Kidney (tissue), 14 donors: Measurements from ENCODE around the gene ARHGEF18. TPM values are rescaled to one million over a fixed set of nuclear protein-coding genes. Genes with fewer than 3 reads are reported as not detected.

Experiments
- DNase-seq, 5 donors: peaks; one replicate each; pipeline ENCODE4 v3.0.0-alpha.2; 2013 to 2020
- FAIRE-seq: peaks from 2 replicates; lab custom pipeline; 2012; peaks lifted over from hg19 to GRCh38; lab: Jason Lieb, UNC
- H3K27ac ChIP-seq, 2 donors: one replicate each; pipeline ENCODE4 v1.7.0; 2013; ENCODE audit warnings: low read depth in 2 of 2, low read length in 2 of 2, inconsistent platforms in 1 of 2
- H3K27me3 ChIP-seq: one replicate; pipeline ENCODE4 v1.7.1; 2013; ENCODE audit warnings: low read length, inconsistent platforms; ENCODE audit not compliant: control insufficient read depth, insufficient read depth
- H3K36me3 ChIP-seq, 3 donors: one replicate each; pipeline versions ENCODE4 v1.7.0 to v1.7.1; 2013; ENCODE audit warnings: low read length in 3 of 3, control low read depth in 1 of 3, inconsistent platforms in 1 of 3; ENCODE audit not compliant: insufficient read depth in 3 of 3, control insufficient read depth in 2 of 3
- H3K4me1 ChIP-seq, 3 donors: one replicate each; pipeline versions ENCODE4 v1.7.0 to v1.7.1; 2013; ENCODE audit warnings: low read length in 3 of 3, inconsistent platforms in 1 of 3, low read depth in 1 of 3; ENCODE audit not compliant: control insufficient read depth in 2 of 3, insufficient read depth in 2 of 3
- H3K4me3 ChIP-seq, 3 donors: one replicate each; pipeline versions ENCODE4 v1.7.0 to v1.8.1; 2013; ENCODE audit warnings: low read length in 3 of 3, control low read depth in 1 of 3, inconsistent platforms in 1 of 3
- H3K9ac ChIP-seq, 3 donors: one replicate each; pipeline versions ENCODE4 v1.7.0 to v1.7.1; 2013; ENCODE audit warnings: low read length in 3 of 3, control low read depth in 1 of 3, inconsistent platforms in 1 of 3
- H3K9me3 ChIP-seq, 3 donors: one replicate each; pipeline versions ENCODE4 v1.7.0 to v1.7.1; 2013; ENCODE audit warnings: low read length in 3 of 3, control low read depth in 1 of 3, inconsistent platforms in 1 of 3; ENCODE audit not compliant: control insufficient read depth in 2 of 3, insufficient read depth in 1 of 3
- CTCF ChIP-seq: IDR thresholded peaks from 3 replicates; pipeline ENCODE4 v1.5.1; 2012; ENCODE audit warnings: mild to moderate bottlenecking, moderate library complexity, borderline replicate concordance; ENCODE audit not compliant: insufficient read depth; ENCODE audit errors: extremely low read depth
- intact Hi-C: fragments of 100-400 bp; cut with DNase I; formaldehyde crosslinking; loops from one replicate; pipeline ENCODE4 v1.11.1; 2022
- polyA plus RNA-seq: library from polyadenylated mRNA; stranded (reverse); fragments of 350-450 nt; fragmentation: Illumina TruSeq; extraction: RNeasy Lipid Tissue Mini Kit (QIAGEN cat#74804); gene quantifications from one replicate; pipeline ENCODE4 v1.2.3, GENCODE V29; 2014; ENCODE audit warnings: low read depth, low replicate concordance; ENCODE audit not compliant: insufficient read depth
- total RNA-seq: library from RNA; stranded (reverse); fragmentation: NEBNext Ultra II Directional; extraction: Animal tissue kit (Norgen Biotek cat#: 25700); gene quantifications from one replicate; pipeline ENCODE4 v1.2.1, GENCODE V29; 2021
- donor health status: control.
- donor health status: control.
- donor health status: control.
- donor health status: control.
- donor health status: control.
- donor health status: DM: yes; HTN: yes; CAD: no.
- donor health status: Normal renal cell carcinoma (clear cell type).

Gene ARHGEF18
- total and polyA plus RNA-seq, 2 donors from 2014 or later = 18.5 to 42.6 TPM

GRCh38 chr19:7393939-7394730, 45.4 kb downstream of the ARHGEF18 start:
- no peak for TF ChIP-seq CTCF
- H3K4me1 ChIP-seq = peaks cover 2 to 12% (median 7%) of the 10 kb centered on the region in 3 donors
- H3K27ac ChIP-seq = peak overlapping the region; percentile 57 to 60
- no peak for FAIRE-seq
- H3K9me3 ChIP-seq = no peaks in the 10 kb centered on the region
- no peaks in the 10 kb centered on the region for H3K27me3 ChIP-seq
- H3K9ac ChIP-seq = peak overlapping the region; percentile 44 to 92 (median 77)
- H3K36me3 ChIP-seq = no peaks in the 10 kb centered on the region
- peak overlapping the region; percentile 76 to 93 (median 78) for H3K4me3 ChIP-seq
- DNase-seq = peak in 1 of 5 donors; percentile 51
- intact Hi-C loops = no loop called here

GRCh38 chr19:7394731-7395359, 46.1 kb downstream of the ARHGEF18 start:
- H3K36me3 ChIP-seq = no peaks in the 10 kb centered on the region
- FAIRE-seq (no peak), DNase-seq (peak; percentile 93 to 96 (median 95))
- peak; percentile 1 for TF ChIP-seq CTCF
- peak overlapping the region; percentile 72 to 92 (median 79) for H3K9ac ChIP-seq
- no peaks in the 10 kb centered on the region for H3K9me3 ChIP-seq
- peak overlapping the region; percentile 67 for H3K27ac ChIP-seq
- H3K4me1 ChIP-seq = peaks cover 2 to 12% (median 7%) of the 10 kb centered on the region in 3 donors
- intact Hi-C loops = no loop called here
- H3K4me3 ChIP-seq = peak overlapping the region; percentile 76 to 93 (median 80)
- H3K27me3 ChIP-seq = no peaks in the 10 kb centered on the region

GRCh38 chr19:7395360-7396066, 46.8 kb downstream of the ARHGEF18 start:
- Histone ChIP-seq H3K27me3 (no peaks in the 10 kb centered on the region), H3K36me3 (no peaks in the 10 kb centered on the region), H3K4me3 (peak overlapping the region; percentile 76 to 93 (median 80)), H3K9me3 (no peaks in the 10 kb centered on the region), H3K27ac (peak overlapping the region; percentile 67), H3K4me1 (peaks cover 2 to 12% (median 7%) of the 10 kb centered on the region in 3 donors), H3K9ac (peak overlapping the region; percentile 72 to 89 (median 79))
- intact Hi-C loops = no loop called here
- peak in 1 of 5 donors; percentile 19 for DNase-seq
- no peak for FAIRE-seq
- TF ChIP-seq CTCF = no peak
